ENCODE measurements around the gene NLRX1. TPM values are rescaled to one million over a fixed set of nuclear protein-coding genes. Genes with fewer than 3 reads are reported as not detected.
"Not testable (repeated sequence)": the region's sequence is repeated elsewhere in the genome, so short reads cannot be mapped to it uniquely, and the experiment has no call there.

Gene NLRX1
- total and polyA plus RNA-seq, 4 experiments from 2014 or later, result 5.5 to 9.2 (median 8.1) TPM

GRCh38 chr11:119195680-119196079 lies 27.2 kb downstream of the NLRX1 start:
- ChIA-PET POLR2A (ENCODE audit: partially characterized antibody) (interaction anchor here (1.1 to 1.4 kb wide), 4 partner anchors 11 to 148 kb away, joined by 3 to 7 read pairs (median 4); partner anchors contain the start of gene CBL), CTCF (ENCODE audit: partially characterized antibody) (interaction anchor here (0.9 to 3.3 kb wide), 25 partner anchors 10 to 133 kb away, joined by 3 to 32 read pairs (median 6); partner anchors contain the start of genes CBL, HINFP, HMBS and NLRX1)
- Mint-ChIP-seq H3K4me3 (no peak overlapping the region), H3K27me3 (peaks cover 0 to 1% of the 10 kb centered on the region in 2 donors), H3K36me3 (no peaks in the 10 kb centered on the region), H3K4me1 (peaks cover 0 to 6% (median 3%) of the 10 kb centered on the region in 4 donors), H3K27ac (peak overlapping the region in 1 of 7 donors; percentile 42), H3K9me3 (no peaks in the 10 kb centered on the region)
- Histone ChIP-seq H3K27ac (ENCODE audit: low read depth, low read length) (no peak overlapping the region), H3K27me3 (ENCODE audit: insufficient read depth, low read length) (no peaks in the 10 kb centered on the region), H3K9me3 (ENCODE audit: control insufficient read depth in 1 of 2, low read length in 2 of 2) (no peaks in the 10 kb centered on the region), H3K4me1 (ENCODE audit: insufficient read depth, low read length) (no peaks in the 10 kb centered on the region), H3K36me3 (ENCODE audit: insufficient read depth, low read length) (no peaks in the 10 kb centered on the region), H3K4me3 (ENCODE audit: low read length in 2 of 2) (no peak overlapping the region)
- intact Hi-C loops (cut with micrococcal nuclease), result loop anchor here (2.0 to 10.0 kb wide), 6 partner anchors 51 to 289 kb away; partner anchors contain the start of genes ABCG4 and HYOU1
- no peak for DNase-seq

GRCh38 chr11:119196833-119197483 lies 28.4 kb downstream of the NLRX1 start:
- Histone ChIP-seq H3K27me3 (ENCODE audit: insufficient read depth, low read length) (no peaks in the 10 kb centered on the region), H3K9me3 (ENCODE audit: control insufficient read depth in 1 of 2, low read length in 2 of 2) (no peaks in the 10 kb centered on the region), H3K27ac (ENCODE audit: low read depth, low read length) (no peak overlapping the region), H3K4me3 (ENCODE audit: low read length in 2 of 2) (no peak overlapping the region), H3K36me3 (ENCODE audit: insufficient read depth, low read length) (no peaks in the 10 kb centered on the region), H3K4me1 (ENCODE audit: insufficient read depth, low read length) (no peaks in the 10 kb centered on the region)
- H3K27me3 Mint-ChIP-seq, result peaks cover 0 to 1% of the 10 kb centered on the region in 2 donors
- ChIA-PET POLR2A (ENCODE audit: partially characterized antibody) (interaction anchor here (0.7 to 1.6 kb wide), 9 partner anchors 9 to 199 kb away, joined by 3 to 10 read pairs (median 3); partner anchors contain the start of genes C2CD2L, CBL, DPAGT1 and RPS25), CTCF (ENCODE audit: partially characterized antibody) (interaction anchor here (0.7 to 3.3 kb wide), 39 partner anchors 9 to 178 kb away, joined by 3 to 32 read pairs (median 5); partner anchors contain the start of genes C2CD2L, CBL, HINFP and HMBS)
- peak overlapping the region in 1 of 8 donors; percentile 47 for H3K4me3 Mint-ChIP-seq
- intact Hi-C loops (cut with micrococcal nuclease), result loop anchor here (1.0 to 10.0 kb wide), 9 partner anchors 29 to 290 kb away; partner anchors contain the start of genes ABCG4, HYOU1 and NLRX1
- no peaks in the 10 kb centered on the region for H3K9me3 Mint-ChIP-seq
- peak overlapping the region in 1 of 7 donors; percentile 43 for H3K27ac Mint-ChIP-seq
- DNase-seq, result peak; percentile 73 to 79 (median 76)
- H3K36me3 Mint-ChIP-seq, result no peaks in the 10 kb centered on the region
- peaks cover 0 to 6% (median 3%) of the 10 kb centered on the region in 4 donors for H3K4me1 Mint-ChIP-seq

- no peaks in the 10 kb centered on the region for H3K36me3 ChIP-seq (ENCODE audit: insufficient read depth, low read length)
- Mint-ChIP-seq H3K4me3 (no peak overlapping the region), H3K27me3 (peaks cover 0 to 1% of the 10 kb centered on the region in 2 donors), H3K27ac (no peak overlapping the region), H3K9me3 (no peaks in the 10 kb centered on the region), H3K4me1 (peaks cover 0 to 6% (median 3%) of the 10 kb centered on the region in 4 donors), H3K36me3 (no peaks in the 10 kb centered on the region)
- H3K4me3 ChIP-seq (ENCODE audit: low read length in 2 of 2), result no peak overlapping the region
- no peaks in the 10 kb centered on the region for H3K27me3 ChIP-seq (ENCODE audit: insufficient read depth, low read length)
- ChIA-PET POLR2A (ENCODE audit: partially characterized antibody) (no interaction called here), CTCF (ENCODE audit: partially characterized antibody) (interaction anchor here (0.7 to 3.3 kb wide), 4 partner anchors 18 to 192 kb away, joined by 3 to 32 read pairs (median 3); partner anchors contain the start of gene NLRX1)
- H3K9me3 ChIP-seq (ENCODE audit: control insufficient read depth in 1 of 2, low read length in 2 of 2), result no peaks in the 10 kb centered on the region
- intact Hi-C loops (cut with micrococcal nuclease), result loop anchor here (10.0 kb wide), 1 partner anchor 54 kb away; the partner anchor contains the start of gene ABCG4
- DNase-seq, result no peak
- H3K27ac ChIP-seq (ENCODE audit: low read depth, low read length), result no peak overlapping the region
- H3K4me1 ChIP-seq (ENCODE audit: insufficient read depth, low read length), result no peaks in the 10 kb centered on the region
These were observed 30.4 kb downstream of the NLRX1 start for GRCh38 chr11:119198925-119199324.

- not testable (repeated sequence) for H3K36me3 Mint-ChIP-seq; H3K27ac ChIP-seq (ENCODE audit: low read depth, low read length)
- POLR2A ChIA-PET (ENCODE audit: partially characterized antibody), result interaction anchor here (0.6 to 1.4 kb wide), 2 partner anchors 86 to 107 kb away, joined by 3 to 8 read pairs; a partner anchor contains a TSS
These were observed 32.7 kb downstream of the NLRX1 start for GRCh38 chr11:119201236-119201635.

GRCh38 chr11:119202554-119202953 lies 34.0 kb downstream of the NLRX1 start:
- no peaks in the 10 kb centered on the region for H3K9me3 Mint-ChIP-seq
- ChIA-PET CTCF (ENCODE audit: partially characterized antibody) (interaction anchor here (0.5 to 1.9 kb wide), 4 partner anchors 11 to 126 kb away, joined by 3 to 4 read pairs (median 4); partner anchors contain the start of gene NLRX1), POLR2A (ENCODE audit: partially characterized antibody) (no interaction called here)
- H3K36me3 Mint-ChIP-seq, result peaks cover 0 to 5% of the 10 kb centered on the region in 2 donors
- DNase-seq, result no peak
- Histone ChIP-seq H3K36me3 (ENCODE audit: insufficient read depth, low read length) (no peaks in the 10 kb centered on the region), H3K27ac (ENCODE audit: low read depth, low read length) (no peak overlapping the region), H3K4me1 (ENCODE audit: insufficient read depth, low read length) (peaks cover 10% of the 10 kb centered on the region), H3K9me3 (ENCODE audit: control insufficient read depth in 1 of 2, low read length in 2 of 2) (no peaks in the 10 kb centered on the region), H3K27me3 (ENCODE audit: insufficient read depth, low read length) (no peaks in the 10 kb centered on the region), H3K4me3 (ENCODE audit: low read length in 2 of 2) (no peak overlapping the region)
- intact Hi-C loops (cut with micrococcal nuclease), result no loop called here
- peaks cover 5 to 22% (median 12%) of the 10 kb centered on the region in 4 donors for H3K4me1 Mint-ChIP-seq
- no peak overlapping the region for H3K27ac Mint-ChIP-seq
- H3K27me3 Mint-ChIP-seq, result no peaks in the 10 kb centered on the region
- H3K4me3 Mint-ChIP-seq, result no peak overlapping the region

More at GRCh38 chr11:119201236-119201635, 32.7 kb downstream of the NLRX1 start:
- H3K4me1 ChIP-seq (ENCODE audit: insufficient read depth, low read length); DNase-seq; H3K27ac Mint-ChIP-seq; H3K27me3 Mint-ChIP-seq; H3K9me3 Mint-ChIP-seq; H3K36me3 ChIP-seq (ENCODE audit: insufficient read depth, low read length); intact Hi-C loops (cut with micrococcal nuclease); H3K9me3 ChIP-seq (ENCODE audit: control insufficient read depth in 1 of 2, low read length in 2 of 2); H3K4me3 ChIP-seq (ENCODE audit: low read length in 2 of 2); H3K27me3 ChIP-seq (ENCODE audit: insufficient read depth, low read length); H3K4me3 Mint-ChIP-seq: not testable (repeated sequence)
- CTCF ChIA-PET (ENCODE audit: partially characterized antibody), result interaction anchor here (1.7 to 1.9 kb wide), 3 partner anchors 32 to 123 kb away, joined by 4 to 6 read pairs (median 5); partner anchors contain the start of gene NLRX1
- peaks cover 5 to 18% (median 6%) of the 10 kb centered on the region in 4 donors for H3K4me1 Mint-ChIP-seq

GRCh38 chr11:119204066-119204465 lies 35.5 kb downstream of the NLRX1 start:
- intact Hi-C loops (cut with micrococcal nuclease), result no loop called here
- POLR2A ChIA-PET (ENCODE audit: partially characterized antibody), result no interaction called here
- no peak overlapping the region for H3K27ac Mint-ChIP-seq

More at GRCh38 chr11:119204066-119204465, 35.5 kb downstream of the NLRX1 start:
- Histone ChIP-seq H3K4me1 (ENCODE audit: insufficient read depth, low read length) (peaks cover 25% of the 10 kb centered on the region), H3K27me3 (ENCODE audit: insufficient read depth, low read length) (no peaks in the 10 kb centered on the region), H3K9me3 (ENCODE audit: control insufficient read depth in 1 of 2, low read length in 2 of 2) (no peaks in the 10 kb centered on the region), H3K4me3 (ENCODE audit: low read length in 2 of 2) (no peak overlapping the region), H3K36me3 (ENCODE audit: insufficient read depth, low read length) (no peaks in the 10 kb centered on the region), H3K27ac (ENCODE audit: low read depth, low read length) (no peak overlapping the region)
- Mint-ChIP-seq H3K36me3 (peaks cover 0 to 6% of the 10 kb centered on the region in 2 donors), H3K27me3 (no peaks in the 10 kb centered on the region), H3K4me1 (peaks cover 11 to 37% (median 21%) of the 10 kb centered on the region in 4 donors), H3K4me3 (no peak overlapping the region), H3K9me3 (no peaks in the 10 kb centered on the region)
- no peak for DNase-seq
- CTCF ChIA-PET (ENCODE audit: partially characterized antibody), result interaction anchor here (0.8 to 4.9 kb wide), 7 partner anchors 12 to 118 kb away, joined by 3 to 79 read pairs (median 5); partner anchors contain the start of gene NLRX1
